Activated CD8-positive, alpha-beta memory T cell treated with anti-CD3 and anti-CD28 coated beads, Interleukin-2, amount 10 ng/mL, durations not matched to agents 7 days and 5 days (primary cell): Measurements from ENCODE around the gene QSER1. TPM values are rescaled to one million over a fixed set of nuclear protein-coding genes. Genes with fewer than 3 reads are reported as not detected.

Experiments
- ATAC-seq: fragments of 150-1000 bp; cut with Tn5 transposase; one replicate; pipeline ENCODE4 v1.10.0; 2021; ENCODE audit warnings: moderate library complexity
- CTCF ChIA-PET: fragments of 350-600 bp; sonication (Branson Sonifier 250); formaldehyde crosslinking; loops from one replicate; lab custom pipeline; 2021; ENCODE audit warnings: antibody characterized with exemption; lab: Charles Lee
- DNase-seq: peaks from one replicate; pipeline ENCODE4 v3.0.0-alpha.2; 2020
- H3K27ac Mint-ChIP-seq: one replicate; pipeline ENCODE4 v1.8.0; 2021; ENCODE audit warnings: mild to moderate bottlenecking, mixed read lengths
- H3K27me3 Mint-ChIP-seq: one replicate; pipeline ENCODE4 v1.8.0; 2021; ENCODE audit warnings: mixed read lengths
- H3K36me3 Mint-ChIP-seq: one replicate; pipeline ENCODE4 v1.8.0; 2021; ENCODE audit warnings: mild to moderate bottlenecking, mixed read lengths
- H3K4me1 Mint-ChIP-seq: one replicate; pipeline ENCODE4 v1.8.0; 2021; ENCODE audit warnings: mixed read lengths
- H3K4me3 Mint-ChIP-seq: one replicate; pipeline ENCODE4 v1.8.0; 2021; ENCODE audit warnings: mild to moderate bottlenecking, moderate library complexity, mixed read lengths
- H3K9me3 Mint-ChIP-seq: one replicate; pipeline ENCODE4 v1.8.0; 2022; ENCODE audit warnings: low read depth, mixed read lengths
- total RNA-seq, 2 experiments: library from RNA; stranded (reverse); gene quantifications; one replicate each; pipeline ENCODE4 v1.2.3, GENCODE V29; 2021

The QSER1 gene
- total RNA-seq, 2 experiments from 2014 or later: 8.0 to 11.6 TPM

GRCh38 chr11:32991898-32992297 lies 99.3 kb downstream of the QSER1 start:
- Mint-ChIP-seq H3K9me3 (peaks cover 3% of the 10 kb centered on the region), H3K36me3 (no peaks in the 10 kb centered on the region), H3K27ac (no peak overlapping the region), H3K4me1 (no peaks in the 10 kb centered on the region), H3K4me3 (no peak overlapping the region), H3K27me3 (peaks cover 32% of the 10 kb centered on the region)
- DNase-seq (no peak), ATAC-seq (no peak)
- CTCF ChIA-PET: no interaction called here

GRCh38 chr11:33000181-33000580 lies 107.6 kb downstream of the QSER1 start:
- peaks cover 43% of the 10 kb centered on the region for H3K27me3 Mint-ChIP-seq
- H3K27ac Mint-ChIP-seq: no peak overlapping the region
- CTCF ChIA-PET: no interaction called here
- H3K9me3 Mint-ChIP-seq: peaks cover 4% of the 10 kb centered on the region
- H3K4me3 Mint-ChIP-seq: no peak overlapping the region
- peaks cover 6% of the 10 kb centered on the region for H3K4me1 Mint-ChIP-seq
- ATAC-seq (no peak), DNase-seq (no peak)
- H3K36me3 Mint-ChIP-seq: peaks cover 2% of the 10 kb centered on the region

GRCh38 chr11:33001281-33001680 lies 108.7 kb downstream of the QSER1 start:
- CTCF ChIA-PET: no interaction called here
- peaks cover 7% of the 10 kb centered on the region for H3K9me3 Mint-ChIP-seq
- peaks cover 32% of the 10 kb centered on the region for H3K27me3 Mint-ChIP-seq
- no peak overlapping the region for H3K27ac Mint-ChIP-seq
- no peak for DNase-seq
- no peak overlapping the region for H3K4me3 Mint-ChIP-seq
- ATAC-seq: no peak
- H3K36me3 Mint-ChIP-seq: peaks cover 2% of the 10 kb centered on the region
- peaks cover 13% of the 10 kb centered on the region for H3K4me1 Mint-ChIP-seq

GRCh38 chr11:33001751-33002542 lies 109.3 kb downstream of the QSER1 start:
- Mint-ChIP-seq H3K9me3 (peaks cover 7% of the 10 kb centered on the region), H3K4me3 (no peak overlapping the region), H3K36me3 (peaks cover 2% of the 10 kb centered on the region), H3K27me3 (peaks cover 27% of the 10 kb centered on the region), H3K27ac (no peak overlapping the region), H3K4me1 (peaks cover 13% of the 10 kb centered on the region)
- CTCF ChIA-PET: no interaction called here
- DNase-seq (no peak), ATAC-seq (no peak)

- no peak overlapping the region for H3K27ac Mint-ChIP-seq
- CTCF ChIA-PET: no interaction called here
- ATAC-seq (no peak), DNase-seq (no peak)
- H3K27me3 Mint-ChIP-seq: peaks cover 19% of the 10 kb centered on the region
- peaks cover 14% of the 10 kb centered on the region for H3K4me1 Mint-ChIP-seq
- H3K4me3 Mint-ChIP-seq: no peak overlapping the region
- H3K36me3 Mint-ChIP-seq: no peaks in the 10 kb centered on the region
- H3K9me3 Mint-ChIP-seq: peaks cover 2% of the 10 kb centered on the region
Measured at GRCh38 chr11:33005175-33005574, 112.6 kb downstream of the QSER1 start.

- ATAC-seq (no peak), DNase-seq (no peak)
- Mint-ChIP-seq H3K36me3 (no peaks in the 10 kb centered on the region), H3K27me3 (peaks cover 21% of the 10 kb centered on the region), H3K4me3 (no peak overlapping the region), H3K9me3 (peaks cover 2% of the 10 kb centered on the region), H3K4me1 (peaks cover 19% of the 10 kb centered on the region), H3K27ac (no peak overlapping the region)
- CTCF ChIA-PET: no interaction called here
Measured at GRCh38 chr11:33006010-33006409, 113.4 kb downstream of the QSER1 start.

GRCh38 chr11:33013755-33014154 lies 121.1 kb downstream of the QSER1 start:
- Mint-ChIP-seq H3K9me3 (no peaks in the 10 kb centered on the region), H3K27ac (no peak overlapping the region), H3K4me1 (peaks cover 28% of the 10 kb centered on the region), H3K4me3 (no peak overlapping the region), H3K36me3 (peaks cover 9% of the 10 kb centered on the region), H3K27me3 (peaks cover 53% of the 10 kb centered on the region)
- DNase-seq: no peak
- CTCF ChIA-PET: no interaction called here
- no peak for ATAC-seq

- peak; percentile 86 for ATAC-seq
- Mint-ChIP-seq H3K9me3 (no peaks in the 10 kb centered on the region), H3K27ac (peak within 1 kb of the TSS; percentile 3), H3K4me3 (peak within 1 kb of the TSS; percentile 70), H3K36me3 (peaks cover 9% of the 10 kb centered on the region), H3K27me3 (peaks cover 52% of the 10 kb centered on the region), H3K4me1 (peaks cover 22% of the 10 kb centered on the region)
- peak; percentile 79 for DNase-seq
- CTCF ChIA-PET: interaction anchor here (0.7 to 2.6 kb wide), 6 partner anchors 16 to 150 kb away, joined by 3 to 15 read pairs (median 4); partner anchors contain the start of gene TCP11L1
Measured at GRCh38 chr11:33015621-33016551, 123.3 kb downstream of the QSER1 start, which contains the start of gene DEPDC7. TSS of gene DEPDC7 (plus strand) at chr11:33015878. CDS start at chr11:33015956, 78 bp downstream.

- Mint-ChIP-seq H3K4me3 (peak overlapping the region; percentile 66), H3K4me1 (peaks cover 16% of the 10 kb centered on the region), H3K27me3 (peaks cover 52% of the 10 kb centered on the region), H3K27ac (no peak overlapping the region), H3K36me3 (peaks cover 9% of the 10 kb centered on the region), H3K9me3 (no peaks in the 10 kb centered on the region)
- ATAC-seq: no peak
- DNase-seq: no peak
- CTCF ChIA-PET: interaction anchor here (1.0 to 2.6 kb wide), 6 partner anchors 15 to 49 kb away, joined by 3 to 15 read pairs (median 4); partner anchors contain the start of gene TCP11L1
Measured at GRCh38 chr11:33016654-33017053, 124.0 kb downstream of the QSER1 start.

GRCh38 chr11:33017478-33017877 lies 124.9 kb downstream of the QSER1 start:
- Mint-ChIP-seq H3K9me3 (no peaks in the 10 kb centered on the region), H3K27me3 (peaks cover 52% of the 10 kb centered on the region), H3K4me3 (no peak overlapping the region), H3K36me3 (peaks cover 9% of the 10 kb centered on the region), H3K4me1 (peaks cover 10% of the 10 kb centered on the region), H3K27ac (no peak overlapping the region)
- DNase-seq: no peak
- no peak for ATAC-seq
- CTCF ChIA-PET: interaction anchor here (1.1 to 2.6 kb wide), 2 partner anchors 22 to 48 kb away, joined by 3 to 15 read pairs; partner anchors contain the start of gene TCP11L1

- ATAC-seq: no peak
- no peak for DNase-seq
- Mint-ChIP-seq H3K4me1 (peaks cover 6% of the 10 kb centered on the region), H3K36me3 (peaks cover 9% of the 10 kb centered on the region), H3K27me3 (peaks cover 52% of the 10 kb centered on the region), H3K4me3 (no peak overlapping the region), H3K27ac (no peak overlapping the region), H3K9me3 (no peaks in the 10 kb centered on the region)
- CTCF ChIA-PET: interaction anchor here (1.1 to 2.6 kb wide), 2 partner anchors 21 to 47 kb away, joined by 3 to 15 read pairs; partner anchors contain the start of gene TCP11L1
Measured at GRCh38 chr11:33017965-33018364, 125.4 kb downstream of the QSER1 start.

- peaks cover 6% of the 10 kb centered on the region for H3K4me1 Mint-ChIP-seq
- H3K4me3 Mint-ChIP-seq: no peak overlapping the region
- CTCF ChIA-PET: no interaction called here
- H3K9me3 Mint-ChIP-seq: no peaks in the 10 kb centered on the region
- ATAC-seq (no peak), DNase-seq (no peak)
- peaks cover 50% of the 10 kb centered on the region for H3K27me3 Mint-ChIP-seq
- peaks cover 9% of the 10 kb centered on the region for H3K36me3 Mint-ChIP-seq
- no peak overlapping the region for H3K27ac Mint-ChIP-seq
Measured at GRCh38 chr11:33018840-33019239, 126.2 kb downstream of the QSER1 start.

- ATAC-seq: no peak
- Mint-ChIP-seq H3K27me3 (peaks cover 35% of the 10 kb centered on the region), H3K36me3 (peaks cover 2% of the 10 kb centered on the region), H3K9me3 (no peaks in the 10 kb centered on the region), H3K27ac (no peak overlapping the region), H3K4me1 (peaks cover under 1% of the 10 kb centered on the region), H3K4me3 (no peak overlapping the region)
- CTCF ChIA-PET: interaction anchor here (1.7 to 1.8 kb wide), 2 partner anchors 10 to 44 kb away, joined by 9 read pairs; no protein-coding TSS in a partner anchor
- no peak for DNase-seq
Measured at GRCh38 chr11:33021501-33021900, 128.9 kb downstream of the QSER1 start.
